GM21526 (cell line): Measurements from ENCODE around the gene PLD3.
A peak's percentile ranks its signal among the peaks of the same experiment; 100 is the strongest.

Source experiments
- ATAC-seq: cut with Tn5 transposase; IDR thresholded peaks from one replicate; pipeline ENCODE4 v1.9.1; 2021; ENCODE audit warnings: moderate library complexity; ENCODE audit not compliant: unreplicated experiment, low FRiP score

The PLD3 gene

DNA sequence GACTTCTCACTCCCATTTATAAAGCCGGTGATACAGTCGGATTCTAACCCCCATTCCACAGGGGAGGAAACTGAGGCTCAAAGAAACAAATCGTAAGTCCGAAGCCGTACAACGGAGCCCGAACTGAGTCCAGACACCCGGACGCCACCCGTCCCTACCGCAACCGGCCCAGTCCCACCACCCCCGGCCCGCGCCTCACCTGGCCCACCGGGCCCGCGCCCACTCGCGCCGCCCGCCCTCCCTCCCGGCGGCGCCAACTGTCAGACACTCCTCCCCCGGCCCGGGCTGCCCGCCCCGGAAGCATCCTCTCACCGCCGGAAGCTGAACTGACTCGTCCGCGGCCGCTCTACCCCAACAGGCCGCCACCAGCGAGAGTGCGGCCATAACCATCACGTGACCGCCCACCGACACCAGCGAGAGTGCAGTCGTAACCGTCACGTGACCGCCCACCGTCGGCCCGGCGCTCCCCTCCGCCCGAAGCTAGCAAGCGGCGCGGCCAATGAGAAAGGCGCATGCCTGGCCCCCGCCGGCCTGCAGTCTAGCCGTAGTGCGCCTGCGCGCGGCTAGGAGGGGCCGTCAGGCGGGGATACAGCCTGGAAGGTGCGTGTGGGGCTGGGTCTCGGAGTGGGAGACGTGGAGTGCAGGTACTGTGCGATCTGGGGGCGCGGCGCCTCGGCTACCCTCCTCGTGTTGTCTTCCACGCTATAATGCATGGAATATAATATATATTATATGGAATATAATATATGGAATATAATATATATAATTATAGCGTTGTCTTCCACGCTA lies at the start of gene PLD3, which contains the start of gene C19orf47:
TSS of gene PLD3 (plus strand) at position 571 of the 789 bp plus-strand sequence. CDS start 17,789 bp downstream, outside the sequence.
TSS of gene C19orf47 (minus strand) at position 273 of the 789 bp plus-strand sequence. CDS start 6,540 bp downstream, outside the sequence.
- ATAC-seq = peak; percentile 87

- ATAC-seq = no peak
Measured at GRCh38 chr19:40300668-40301067, 47.8 kb upstream of the PLD3 start.

GRCh38 chr19:40302224-40303011 lies 46.1 kb upstream of the PLD3 start:
- ATAC-seq = no peak

DNA sequence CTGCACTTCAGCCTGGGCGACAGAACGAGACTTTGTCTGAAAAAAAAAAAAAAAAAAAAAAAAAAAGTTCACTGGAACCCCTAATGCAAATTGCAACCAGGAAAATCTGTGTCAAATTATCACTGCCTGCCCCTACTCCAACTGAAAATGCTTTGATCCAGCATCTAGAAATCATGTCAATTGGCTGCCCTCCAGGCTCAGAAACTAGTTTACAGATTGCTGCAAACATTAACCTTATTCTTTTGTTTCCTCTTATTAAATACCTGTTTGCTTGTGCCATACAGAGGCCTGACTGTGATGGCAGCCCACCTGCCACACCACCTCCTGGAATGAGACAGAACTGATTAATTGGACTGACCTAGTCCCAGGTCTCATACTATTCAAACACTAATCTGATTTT lies 44.7 kb upstream of the PLD3 start:
- no peak for ATAC-seq

GRCh38 chr19:40304306-40304705 lies 44.2 kb upstream of the PLD3 start:
- no peak for ATAC-seq

- ATAC-seq = no peak
Measured at GRCh38 chr19:40305403-40305802, 43.1 kb upstream of the PLD3 start.

DNA sequence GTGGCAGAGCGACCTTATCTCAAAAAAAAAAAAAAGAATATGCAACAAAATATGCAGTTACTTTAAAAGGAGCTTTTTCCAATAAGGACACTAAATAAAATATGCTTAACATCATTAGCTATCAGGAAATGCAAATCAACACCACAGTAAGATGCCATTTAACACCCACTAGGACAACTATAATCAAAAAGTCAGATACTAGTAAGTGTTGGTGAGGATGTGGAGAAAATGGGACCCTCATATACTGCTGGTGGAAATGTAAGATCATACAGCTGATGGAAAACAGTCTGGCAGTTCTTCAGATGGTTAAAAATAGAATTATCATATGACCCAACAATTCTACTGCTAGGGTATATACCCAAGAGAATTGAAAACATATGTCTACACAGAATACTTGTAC lies 38.8 kb upstream of the PLD3 start:
- ATAC-seq = no peak

- ATAC-seq = no peak
Measured at GRCh38 chr19:40312533-40312932, 36.0 kb upstream of the PLD3 start.

DNA sequence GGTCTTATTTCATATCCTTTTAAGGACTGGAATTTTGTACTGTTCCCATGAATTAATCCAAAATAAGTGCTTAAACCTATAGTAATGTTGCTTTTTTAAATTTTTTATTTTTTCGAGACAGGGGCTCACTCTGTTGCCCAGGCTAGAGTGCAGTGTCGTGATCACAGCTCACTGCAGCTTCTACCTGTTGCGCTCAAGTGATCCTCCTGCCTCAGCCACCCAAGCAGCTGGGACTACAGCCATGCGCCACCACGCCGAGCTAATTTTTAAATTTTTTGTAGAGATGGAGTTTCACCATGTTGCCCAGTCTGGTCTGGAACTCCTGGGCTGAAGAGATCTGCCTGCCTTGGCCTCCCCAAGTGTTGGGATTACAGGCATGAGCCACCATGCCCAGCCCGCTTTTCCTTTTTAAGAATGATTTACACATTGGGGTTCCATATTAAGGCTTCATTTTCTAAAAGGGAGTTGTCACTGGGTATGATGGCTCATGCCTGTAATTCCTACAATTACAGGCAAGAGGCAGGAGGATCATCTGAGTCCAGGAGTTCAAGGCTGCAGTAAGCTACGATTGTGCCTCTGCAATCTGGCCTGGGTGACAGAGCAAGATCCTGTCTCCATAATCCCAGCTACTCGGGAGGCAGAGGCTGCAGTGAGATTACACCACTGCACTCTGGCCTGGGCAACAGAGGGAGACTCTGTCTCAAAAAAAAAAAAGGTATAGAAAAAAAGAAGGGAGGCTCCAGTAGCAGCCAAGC lies 35.1 kb upstream of the PLD3 start:
- no peak for ATAC-seq

DNA sequence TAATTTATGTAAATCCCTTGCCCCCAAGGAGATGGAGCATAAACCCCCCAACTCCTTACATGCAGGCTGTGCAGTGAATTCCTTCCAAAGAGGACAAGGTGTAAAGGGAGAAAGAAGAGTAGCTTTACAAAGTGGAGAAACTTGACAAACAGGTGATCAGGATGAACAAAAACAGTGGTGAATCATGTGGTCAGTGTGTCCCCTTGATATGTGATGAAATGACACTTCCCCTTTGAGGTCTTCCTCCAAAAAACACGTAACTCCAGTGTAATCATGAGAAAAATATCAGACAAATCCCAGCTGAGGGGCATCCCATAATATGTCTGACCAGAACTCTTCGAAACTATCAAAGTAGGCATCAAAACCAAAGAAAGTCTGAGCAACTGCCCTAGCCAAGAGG lies 33.8 kb upstream of the PLD3 start:
- ATAC-seq = no peak

GRCh38 chr19:40315812-40316470 lies 32.6 kb upstream of the PLD3 start:
- no peak for ATAC-seq

- no peak for ATAC-seq
Measured at GRCh38 chr19:40317338-40317737, 31.2 kb upstream of the PLD3 start.

DNA sequence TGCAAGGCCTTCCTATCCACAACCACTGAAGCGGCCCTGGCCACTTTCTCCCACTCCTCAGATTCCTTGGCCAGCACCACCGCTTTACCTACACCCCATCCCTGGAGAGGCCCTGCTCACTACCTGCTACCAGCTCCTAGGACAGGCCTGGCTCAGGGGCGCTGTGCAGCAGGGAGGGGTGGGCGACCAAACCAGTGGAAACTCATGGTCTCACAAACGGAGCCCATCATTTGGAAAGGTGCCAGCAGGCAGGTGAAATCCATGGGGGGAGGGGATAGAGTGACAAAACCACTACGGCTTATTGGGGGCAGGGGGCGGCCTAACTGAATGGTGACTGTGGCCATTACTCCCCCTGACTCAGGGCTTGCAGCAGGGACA lies 27.9 kb upstream of the PLD3 start:
- ATAC-seq = no peak

DNA sequence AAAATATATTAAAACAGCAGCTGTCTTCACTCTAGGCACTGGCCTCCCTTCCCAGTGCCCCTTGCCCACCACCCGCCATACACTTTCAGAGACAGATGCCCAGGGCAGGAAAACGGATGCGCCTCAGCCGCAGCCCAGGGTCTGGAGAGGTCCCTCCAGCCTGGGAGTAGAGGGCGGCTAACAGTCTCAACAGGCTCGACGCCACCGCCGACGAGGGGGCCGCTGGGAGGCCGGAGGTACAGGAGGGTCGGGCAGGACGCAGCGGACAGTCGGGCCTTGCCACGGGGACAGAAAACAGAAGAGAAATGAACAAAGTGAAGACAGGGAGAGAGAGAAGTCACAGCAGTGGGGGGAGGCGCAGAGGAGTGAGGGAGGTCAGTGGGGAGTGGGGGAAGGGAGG lies 27.4 kb upstream of the PLD3 start:
- ATAC-seq = no peak

GRCh38 chr19:40321566-40322270 lies 26.8 kb upstream of the PLD3 start:
- ATAC-seq = no peak

DNA sequence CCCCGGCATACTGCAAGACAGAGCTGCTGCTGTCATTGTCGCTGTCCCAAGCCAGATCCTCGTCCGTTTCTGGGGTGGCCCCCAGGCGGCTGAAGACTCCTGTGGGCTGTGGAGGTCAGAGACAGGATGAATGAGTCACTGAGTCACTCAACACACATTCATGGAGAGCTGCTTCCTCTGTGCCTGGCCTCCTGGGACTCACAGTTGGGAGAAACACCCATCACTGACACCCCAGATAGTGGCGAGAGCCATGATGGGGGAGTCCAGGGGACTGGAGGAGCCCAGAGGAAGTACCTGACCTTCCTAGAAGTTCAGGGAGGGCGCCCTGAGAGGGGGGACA lies 26.3 kb upstream of the PLD3 start:
- ATAC-seq = no peak

DNA sequence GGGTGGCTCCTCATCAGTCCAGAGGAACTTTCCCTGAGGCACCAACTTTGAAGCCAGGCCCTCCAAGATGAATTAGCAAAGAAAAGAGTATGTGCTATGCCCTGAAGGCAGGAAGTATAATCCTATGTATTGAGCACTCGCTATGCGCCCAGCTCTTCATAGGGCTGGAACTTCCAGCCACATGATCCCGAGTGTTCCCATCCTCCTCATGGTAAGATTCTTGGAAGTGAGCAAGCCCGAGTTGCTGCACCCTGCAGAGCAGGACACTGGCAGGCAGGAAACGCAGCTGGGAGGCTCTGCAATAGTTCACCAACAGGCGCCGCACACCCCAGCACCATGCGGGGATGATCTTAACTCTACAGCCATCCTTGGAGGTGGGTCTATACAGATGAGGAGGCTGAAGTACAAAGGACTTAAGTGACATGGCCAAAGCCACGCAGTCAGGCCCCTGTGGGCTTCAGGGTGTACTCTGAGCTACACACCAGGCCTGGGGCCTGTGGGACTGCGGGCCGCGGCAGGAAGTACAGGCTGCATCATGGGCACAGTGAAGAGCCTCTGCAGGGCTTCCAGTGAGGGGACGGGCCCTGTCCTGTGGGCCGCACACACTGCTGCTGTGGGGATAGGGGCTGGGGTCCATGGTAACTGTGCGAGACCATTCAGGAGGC lies 25.4 kb upstream of the PLD3 start:
- ATAC-seq = no peak

- ATAC-seq = no peak
Measured at GRCh38 chr19:40323705-40324104, 24.8 kb upstream of the PLD3 start.

- no peak for ATAC-seq
Measured at GRCh38 chr19:40326201-40326600, 22.3 kb upstream of the PLD3 start.

- no peak for ATAC-seq
Measured at GRCh38 chr19:40331052-40331451, 17.4 kb upstream of the PLD3 start.
